AG10803 (cell line): Measurements from ENCODE around the gene ACSS1.

Experiments
- DNase-seq: peaks from one replicate; pipeline ENCODE4 v3.0.0; 2010; ENCODE audit warnings: low read depth
- H3K4me3 ChIP-seq: 2 replicates; pipeline ENCODE4 v1.5.1; 2011; ENCODE audit warnings: mild to moderate bottlenecking, low read length, control low read depth
- TF ChIP-seq, protein P1 (sequence below): conservative IDR thresholded peaks from 2 replicates; pipeline ENCODE4 v1.5.1; 2011; ENCODE audit warnings: mild to moderate bottlenecking, low read length, control low read depth, inconsistent platforms

ACSS1 gene

DNA sequence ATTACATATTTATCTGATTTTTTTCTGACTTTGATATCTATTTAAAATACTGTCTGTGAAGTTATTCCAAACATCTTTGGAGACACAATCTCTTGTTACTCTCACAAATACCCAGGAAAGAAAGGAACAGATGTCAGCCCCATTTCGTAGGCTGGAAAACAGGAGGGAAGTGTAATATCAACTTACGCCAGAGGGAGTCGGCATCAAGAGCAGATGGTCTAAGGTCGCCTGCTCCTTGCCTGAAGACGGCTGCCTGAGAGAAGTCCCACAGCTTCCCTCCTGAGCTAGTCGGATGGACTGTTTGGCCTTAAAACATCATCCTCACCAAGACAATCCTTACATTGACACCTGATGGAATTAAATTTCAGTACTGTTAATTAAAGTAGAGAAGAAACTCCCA, 95.4 kb downstream of the ACSS1 start:
- no peak overlapping the region for H3K4me3 ChIP-seq
- DNase-seq, result no peak

DNA sequence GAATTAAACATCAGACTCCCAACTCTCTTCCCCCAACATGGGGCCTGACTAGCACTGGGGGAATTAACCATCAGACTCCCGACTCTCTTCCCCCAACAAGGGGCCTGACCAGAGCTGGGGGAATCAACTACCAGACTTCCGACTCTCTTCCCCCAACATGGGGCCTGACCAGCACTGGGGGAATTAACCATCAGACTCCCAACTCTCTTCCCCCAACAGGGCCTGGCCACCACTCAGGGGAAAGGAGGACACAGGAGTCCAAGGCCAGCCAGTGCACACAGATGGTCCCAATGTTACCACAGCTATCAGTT, 95.8 kb downstream of the ACSS1 start:
- no peak for DNase-seq
- H3K4me3 ChIP-seq, result no peak overlapping the region
- TF ChIP-seq, protein P1, sequence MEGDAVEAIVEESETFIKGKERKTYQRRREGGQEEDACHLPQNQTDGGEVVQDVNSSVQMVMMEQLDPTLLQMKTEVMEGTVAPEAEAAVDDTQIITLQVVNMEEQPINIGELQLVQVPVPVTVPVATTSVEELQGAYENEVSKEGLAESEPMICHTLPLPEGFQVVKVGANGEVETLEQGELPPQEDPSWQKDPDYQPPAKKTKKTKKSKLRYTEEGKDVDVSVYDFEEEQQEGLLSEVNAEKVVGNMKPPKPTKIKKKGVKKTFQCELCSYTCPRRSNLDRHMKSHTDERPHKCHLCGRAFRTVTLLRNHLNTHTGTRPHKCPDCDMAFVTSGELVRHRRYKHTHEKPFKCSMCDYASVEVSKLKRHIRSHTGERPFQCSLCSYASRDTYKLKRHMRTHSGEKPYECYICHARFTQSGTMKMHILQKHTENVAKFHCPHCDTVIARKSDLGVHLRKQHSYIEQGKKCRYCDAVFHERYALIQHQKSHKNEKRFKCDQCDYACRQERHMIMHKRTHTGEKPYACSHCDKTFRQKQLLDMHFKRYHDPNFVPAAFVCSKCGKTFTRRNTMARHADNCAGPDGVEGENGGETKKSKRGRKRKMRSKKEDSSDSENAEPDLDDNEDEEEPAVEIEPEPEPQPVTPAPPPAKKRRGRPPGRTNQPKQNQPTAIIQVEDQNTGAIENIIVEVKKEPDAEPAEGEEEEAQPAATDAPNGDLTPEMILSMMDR, result no peak

More for the DNA sequence above, 95.4 kb downstream of the ACSS1 start:
- TF ChIP-seq, protein P1, result no peak

GRCh38 chr20:24961384-24962181, 96.4 kb downstream of the ACSS1 start:
- no peak overlapping the region for H3K4me3 ChIP-seq
- TF ChIP-seq, protein P1, result no peak
- no peak for DNase-seq

- H3K4me3 ChIP-seq, result no peak overlapping the region
- no peak for DNase-seq
- TF ChIP-seq, protein P1, result no peak
These were observed 97.1 kb downstream of the ACSS1 start for GRCh38 chr20:24960861-24961260.

DNA sequence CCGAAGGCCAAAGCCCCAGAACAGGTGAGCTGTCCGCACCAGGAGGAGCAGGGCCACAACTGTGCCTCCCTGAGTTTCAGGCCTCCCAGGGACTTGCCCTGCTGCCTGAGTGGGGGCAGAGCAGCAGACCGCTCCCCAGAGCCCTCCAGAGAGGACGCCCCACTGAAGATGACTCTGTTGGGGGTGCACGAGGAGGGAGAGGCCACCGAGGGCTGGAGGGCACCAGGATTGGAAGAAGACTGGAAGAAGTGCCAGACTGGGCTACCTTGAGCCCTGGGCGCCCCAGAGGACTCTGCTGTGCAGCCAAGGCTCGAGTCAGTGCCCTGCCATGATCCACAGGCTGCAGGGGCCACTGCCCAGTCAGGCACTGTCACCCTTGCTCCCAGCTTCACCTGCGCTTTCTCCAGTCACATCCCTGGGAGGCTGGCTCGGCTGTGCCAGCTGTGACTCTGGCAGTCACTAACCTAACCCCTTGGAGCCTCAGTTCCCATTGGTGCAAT, 97.6 kb downstream of the ACSS1 start:
- no peak for DNase-seq
- TF ChIP-seq, protein P1, result no peak
- no peak overlapping the region for H3K4me3 ChIP-seq

GRCh38 chr20:24959591-24960301, 98.2 kb downstream of the ACSS1 start:
- DNase-seq, result no peak
- TF ChIP-seq, protein P1, result no peak
- no peak overlapping the region for H3K4me3 ChIP-seq
